Neural cell (in vitro differentiated cells): ENCODE measurements around the gene OR6K3. TPM values are rescaled to one million over a fixed set of nuclear protein-coding genes. Genes with fewer than 3 reads are reported as not detected.

Experiments
- H2AFZ ChIP-seq: fragments of 200-600, 300-800 bp; sonication (generic), shearing (Covaris generic); 2 replicates; pipeline ENCODE4 v1.6.0; 2014; ENCODE audit warnings: low read depth, mild to moderate bottlenecking, antibody characterized with exemption, low read length, moderate library complexity
- H3F3A ChIP-seq: fragments of 200-600 bp; shearing (Covaris generic); 2 replicates; pipeline ENCODE4 v1.6.1; 2016; ENCODE audit warnings: mild to moderate bottlenecking, moderate library complexity, mixed read lengths, antibody characterized with exemption, low read length; ENCODE audit not compliant: insufficient read depth, poor library complexity, severe bottlenecking
- H3K27ac ChIP-seq: fragments of 200-600, 300-800 bp; sonication (generic), shearing (Covaris generic); 2 replicates; pipeline ENCODE4 v1.5.1; 2014; ENCODE audit warnings: mild to moderate bottlenecking, low read length, moderate library complexity
- H3K27me3 ChIP-seq: fragments of 300-800, 200-600 bp; sonication (generic), shearing (Covaris generic); 2 replicates; pipeline ENCODE4 v1.6.0; 2014; ENCODE audit warnings: mild to moderate bottlenecking, low read depth, low read length, moderate library complexity; ENCODE audit not compliant: insufficient read depth
- H3K36me3 ChIP-seq: fragments of 300-800, 200-600 bp; sonication (generic), shearing (Covaris generic); 2 replicates; pipeline ENCODE4 v1.5.1; 2014; ENCODE audit warnings: mild to moderate bottlenecking, antibody characterized with exemption, low read length, moderate library complexity; ENCODE audit not compliant: insufficient read depth
- H3K4me2 ChIP-seq: fragments of 300-800, 200-600 bp; sonication (generic), shearing (Covaris generic); 2 replicates; pipeline ENCODE4 v1.6.0; 2014; ENCODE audit warnings: mild to moderate bottlenecking, low read length
- H3K4me3 ChIP-seq: fragments of 300-800, 200-600 bp; sonication (generic), shearing (Covaris generic); 2 replicates; pipeline ENCODE4 v1.5.1; 2014; ENCODE audit warnings: mild to moderate bottlenecking, low read length, moderate library complexity
- H3K79me2 ChIP-seq: fragments of 200-600 bp; shearing (Covaris generic); replicated peaks from 2 replicates; pipeline ENCODE4 v1.6.0; 2014; ENCODE audit warnings: mild to moderate bottlenecking, low read length, moderate library complexity; ENCODE audit not compliant: insufficient read depth
- H3K9ac ChIP-seq: fragments of 300-800, 200-600 bp; sonication (generic), shearing (Covaris generic); 2 replicates; pipeline ENCODE4 v1.6.1; 2016; ENCODE audit warnings: mild to moderate bottlenecking, low read length, mixed read lengths
- H3K9me2 ChIP-seq: fragments of 200-600 bp; shearing (Covaris generic); 2 replicates; pipeline ENCODE4 v1.6.1; 2016; ENCODE audit warnings: mild to moderate bottlenecking, low read length, mixed read lengths; ENCODE audit not compliant: insufficient read depth
- H3K9me3 ChIP-seq: fragments of 200-600, 300-800 bp; sonication (generic), shearing (Covaris generic); 2 replicates; pipeline ENCODE4 v1.6.1; 2016; ENCODE audit warnings: mild to moderate bottlenecking, mixed run types, low read length, moderate library complexity, mixed read lengths
- H4K20me1 ChIP-seq: fragments of 200-600 bp; shearing (Covaris generic); 2 replicates; pipeline ENCODE4 v1.6.1; 2016; ENCODE audit warnings: mild to moderate bottlenecking, mixed run types; ENCODE audit not compliant: insufficient read depth
- CTCF ChIP-seq: fragments of 450-650 bp; IDR thresholded peaks from 2 replicates; pipeline ENCODE4 v1.5.1; 2014; ENCODE audit warnings: antibody characterized with exemption, mild to moderate bottlenecking, moderate library complexity; ENCODE audit not compliant: poor library complexity, severe bottlenecking
- EP300 ChIP-seq: fragments of 450-650 bp; conservative IDR thresholded peaks from 2 replicates; pipeline ENCODE4 v1.6.1; 2014; ENCODE audit warnings: antibody characterized with exemption, mild to moderate bottlenecking, moderate library complexity; ENCODE audit not compliant: poor library complexity, severe bottlenecking
- EZH2 ChIP-seq: fragments of 200-600, 300-800 bp; shearing (Covaris generic), sonication (generic); IDR thresholded peaks from 2 replicates; pipeline ENCODE4 v1.6.1; 2014; ENCODE audit warnings: antibody characterized with exemption, low read length, borderline replicate concordance, mild to moderate bottlenecking; ENCODE audit not compliant: insufficient read depth, poor library complexity, severe bottlenecking
- MXI1 ChIP-seq: fragments of 450-650 bp; conservative IDR thresholded peaks from 2 replicates; pipeline ENCODE4 v1.6.1; 2014; ENCODE audit warnings: antibody characterized with exemption, mild to moderate bottlenecking; ENCODE audit not compliant: poor library complexity, severe bottlenecking
- POLR2AphosphoS5 ChIP-seq: IDR thresholded peaks from 2 replicates; pipeline ENCODE4 v1.6.1; 2012
- RAD21 ChIP-seq: fragments of 450-650 bp; conservative IDR thresholded peaks from 2 replicates; pipeline ENCODE4 v1.6.1; 2014; ENCODE audit warnings: antibody characterized with exemption, mild to moderate bottlenecking, moderate library complexity
- REST ChIP-seq: IDR thresholded peaks from 2 replicates; pipeline ENCODE4 v1.6.1; 2012; ENCODE audit warnings: borderline replicate concordance
- SMC3 ChIP-seq: fragments of 450-650 bp; conservative IDR thresholded peaks from 2 replicates; pipeline ENCODE4 v1.6.1; 2014; ENCODE audit warnings: antibody characterized with exemption, mild to moderate bottlenecking, moderate library complexity; ENCODE audit not compliant: poor library complexity
- TAF1 ChIP-seq: IDR thresholded peaks from 2 replicates; pipeline ENCODE4 v1.6.1; 2012; ENCODE audit warnings: low read depth
- polyA plus RNA-seq: library from polyadenylated mRNA; depleted of rRNA; stranded (reverse); fragments of >200 nt; gene quantifications from 2 replicates; pipeline ENCODE4 v1.2.3, GENCODE V29; 2014

Gene OR6K3
- polyA plus RNA-seq, 1 donor from 2014 or later, result not detected

- TF ChIP-seq RAD21 (no peak), SMC3 (no peak), EZH2 (no peak), EP300 (no peak), REST (no peak), TAF1 (no peak), POLR2AphosphoS5 (no peak), MXI1 (no peak), CTCF (no peak)
- Histone ChIP-seq H4K20me1 (no peaks in the 10 kb centered on the region), H3F3A (no peaks in the 10 kb centered on the region), H3K4me3 (no peak overlapping the region), H3K9me3 (no peaks in the 10 kb centered on the region), H3K27me3 (no peaks in the 10 kb centered on the region), H3K27ac (no peak overlapping the region), H3K9ac (no peak overlapping the region), H3K79me2 (no peaks in the 10 kb centered on the region), H2AFZ (no peak overlapping the region), H3K9me2 (no peaks in the 10 kb centered on the region), H3K4me2 (no peak overlapping the region), H3K36me3 (no peaks in the 10 kb centered on the region)
Measured at GRCh38 chr1:158719664-158720063, 856 bp downstream of the OR6K3 start.

- Histone ChIP-seq H3K9me3 (no peaks in the 10 kb centered on the region), H2AFZ (no peak overlapping the region), H3K4me2 (no peak overlapping the region), H4K20me1 (no peaks in the 10 kb centered on the region), H3K27ac (no peak overlapping the region), H3K9me2 (no peaks in the 10 kb centered on the region), H3K4me3 (no peak overlapping the region), H3K79me2 (no peaks in the 10 kb centered on the region), H3K36me3 (no peaks in the 10 kb centered on the region), H3K9ac (no peak overlapping the region), H3K27me3 (no peaks in the 10 kb centered on the region), H3F3A (no peaks in the 10 kb centered on the region)
- TF ChIP-seq MXI1, result no peak
- no peak for TF ChIP-seq RAD21
- TF ChIP-seq CTCF, result no peak
- no peak for TF ChIP-seq EZH2
- TF ChIP-seq POLR2AphosphoS5, result no peak
- no peak for TF ChIP-seq REST
- no peak for TF ChIP-seq TAF1
- no peak for TF ChIP-seq SMC3
- TF ChIP-seq EP300, result no peak
Measured at GRCh38 chr1:158717344-158717743, 3.2 kb downstream of the OR6K3 start.
